Brain microvascular endothelial cell (primary cell): ENCODE results near the gene FARP1.
A peak's percentile ranks its signal among the peaks of the same experiment; 100 is the strongest.

Experiments used
- DNase-seq: peaks from one replicate; pipeline ENCODE4 v3.0.0-alpha.2; 2020
- H3K27ac ChIP-seq: fragments of 250-450 bp; sonication (Bioruptor Pico); 2 replicates; pipeline ENCODE4 v1.5.1; 2020; ENCODE audit warnings: mild to moderate bottlenecking, moderate library complexity
- H3K27me3 ChIP-seq: fragments of 250-450 bp; sonication (Bioruptor Pico); replicated peaks from 2 replicates; pipeline ENCODE4 v1.5.1; 2020; ENCODE audit warnings: mild to moderate bottlenecking
- H3K36me3 ChIP-seq: fragments of 250-450 bp; sonication (Bioruptor Pico); replicated peaks from 2 replicates; pipeline ENCODE4 v1.5.1; 2020; ENCODE audit warnings: mild to moderate bottlenecking
- H3K4me3 ChIP-seq: 2 replicates; pipeline ENCODE4 v1.5.1; 2011; ENCODE audit warnings: low read depth, mild to moderate bottlenecking, control low read depth, low read length, moderate library complexity
- CTCF ChIP-seq: IDR thresholded peaks from 2 replicates; pipeline ENCODE4 v1.5.1; 2011; ENCODE audit warnings: low read depth, mild to moderate bottlenecking, moderate library complexity, low read length, control low read depth, inconsistent platforms; ENCODE audit errors: missing control alignments
- in situ Hi-C: cut with HindIII; loops from 2 replicates; pipeline ENCODE4 v1.10.0; 2017; ENCODE audit warnings: low sequenced_read_pairs, low pct_ligation_motif_present

Gene FARP1

GRCh38 chr13:98216135-98216565 is 73.3 kb downstream of the FARP1 start:
- no peaks in the 10 kb centered on the region for H3K27me3 ChIP-seq
- peak; percentile 90 for DNase-seq
- H3K36me3 ChIP-seq: no peaks in the 10 kb centered on the region
- no peak overlapping the region for H3K4me3 ChIP-seq
- in situ Hi-C loops: no loop called here
- no peak for TF ChIP-seq CTCF
- H3K27ac ChIP-seq: peak overlapping the region; percentile 85

- no peak for TF ChIP-seq CTCF
- DNase-seq: no peak
- H3K36me3 ChIP-seq: no peaks in the 10 kb centered on the region
- no peak overlapping the region for H3K4me3 ChIP-seq
- H3K27me3 ChIP-seq: no peaks in the 10 kb centered on the region
- H3K27ac ChIP-seq: peak overlapping the region; percentile 85
- in situ Hi-C loops: no loop called here
These were observed 73.9 kb downstream of the FARP1 start for GRCh38 chr13:98216711-98217285.

- in situ Hi-C loops: no loop called here
- Histone ChIP-seq H3K27ac (peak overlapping the region; percentile 85), H3K27me3 (no peaks in the 10 kb centered on the region), H3K36me3 (no peaks in the 10 kb centered on the region), H3K4me3 (no peak overlapping the region)
- DNase-seq: no peak
- no peak for TF ChIP-seq CTCF
These were observed 74.7 kb downstream of the FARP1 start for GRCh38 chr13:98217597-98217996.

GRCh38 chr13:98219685-98220084 is 76.8 kb downstream of the FARP1 start:
- Histone ChIP-seq H3K36me3 (no peaks in the 10 kb centered on the region), H3K27ac (no peak overlapping the region), H3K4me3 (no peak overlapping the region), H3K27me3 (no peaks in the 10 kb centered on the region)
- no peak for TF ChIP-seq CTCF
- no peak for DNase-seq
- in situ Hi-C loops: no loop called here

GRCh38 chr13:98220271-98220791 is 77.4 kb downstream of the FARP1 start:
- Histone ChIP-seq H3K4me3 (no peak overlapping the region), H3K27ac (no peak overlapping the region), H3K36me3 (peaks cover 2% of the 10 kb centered on the region), H3K27me3 (no peaks in the 10 kb centered on the region)
- no peak for TF ChIP-seq CTCF
- in situ Hi-C loops: no loop called here
- DNase-seq: no peak

- Histone ChIP-seq H3K4me3 (no peak overlapping the region), H3K36me3 (peaks cover 2% of the 10 kb centered on the region), H3K27me3 (no peaks in the 10 kb centered on the region), H3K27ac (no peak overlapping the region)
- no peak for DNase-seq
- in situ Hi-C loops: no loop called here
- no peak for TF ChIP-seq CTCF
These were observed 78.3 kb downstream of the FARP1 start for GRCh38 chr13:98221234-98221633.
